Measurements from ENCODE around the gene PWWP2B.

The PWWP2B gene

DNA sequence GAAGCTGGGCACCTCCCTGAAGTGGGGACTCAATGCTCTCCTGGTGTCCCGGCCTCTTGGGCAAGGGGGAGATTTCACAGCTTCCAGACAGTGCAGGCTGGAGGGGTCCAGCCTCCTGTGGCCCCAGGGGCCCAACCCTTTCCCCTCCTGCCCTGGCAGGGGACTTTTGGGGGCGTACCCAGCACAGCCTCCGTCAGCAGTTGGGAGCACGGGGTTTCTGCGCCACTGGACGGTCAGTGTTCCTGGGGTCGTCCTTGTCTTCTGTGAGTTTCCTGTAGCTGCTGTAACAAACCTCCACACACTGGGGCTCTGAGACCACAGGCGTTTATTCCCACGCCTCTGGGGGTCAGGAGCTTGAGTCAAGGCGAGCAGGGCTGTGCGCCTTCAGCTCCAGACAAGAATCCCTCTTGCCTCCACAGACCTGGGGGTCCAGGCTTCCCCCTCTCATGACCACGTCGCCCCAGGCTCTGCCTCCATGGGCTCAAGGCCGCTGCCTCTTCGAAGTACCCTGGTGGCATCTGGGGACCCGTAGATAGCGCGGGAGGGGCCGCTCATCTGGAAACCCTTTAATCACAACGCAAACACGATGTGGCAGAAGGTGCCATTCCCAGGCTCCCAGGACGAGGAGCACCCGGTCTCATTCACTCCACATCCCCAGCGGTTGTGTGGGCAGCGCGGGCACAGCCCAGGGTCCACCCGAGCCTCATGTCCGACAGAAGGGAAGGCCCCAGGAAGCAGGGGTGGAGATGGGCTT is 14.0 kb downstream of the PWWP2B start:
- Histone ChIP-seq H3K4me3 (ENCODE audit: low read depth in 1 of 2, low read length in 2 of 2) (peak overlapping the region in 1 of 2 donors; percentile 36), H3K27ac (ENCODE audit: low read length) (no peak overlapping the region), H3K9me3 (ENCODE audit: control insufficient read depth in 1 of 2, low read length in 2 of 2) (no peaks in the 10 kb centered on the region), H3K27me3 (ENCODE audit: low read depth, low read length) (no peaks in the 10 kb centered on the region), H3K36me3 (ENCODE audit: control insufficient read depth in 1 of 2, insufficient read depth in 2 of 2, low read length in 2 of 2) (peaks cover 0 to 10% of the 10 kb centered on the region in 2 donors), H3K4me1 (ENCODE audit: control insufficient read depth in 1 of 2, insufficient read depth in 2 of 2, low read length in 2 of 2) (peaks cover 7 to 46% of the 10 kb centered on the region in 2 donors)

DNA sequence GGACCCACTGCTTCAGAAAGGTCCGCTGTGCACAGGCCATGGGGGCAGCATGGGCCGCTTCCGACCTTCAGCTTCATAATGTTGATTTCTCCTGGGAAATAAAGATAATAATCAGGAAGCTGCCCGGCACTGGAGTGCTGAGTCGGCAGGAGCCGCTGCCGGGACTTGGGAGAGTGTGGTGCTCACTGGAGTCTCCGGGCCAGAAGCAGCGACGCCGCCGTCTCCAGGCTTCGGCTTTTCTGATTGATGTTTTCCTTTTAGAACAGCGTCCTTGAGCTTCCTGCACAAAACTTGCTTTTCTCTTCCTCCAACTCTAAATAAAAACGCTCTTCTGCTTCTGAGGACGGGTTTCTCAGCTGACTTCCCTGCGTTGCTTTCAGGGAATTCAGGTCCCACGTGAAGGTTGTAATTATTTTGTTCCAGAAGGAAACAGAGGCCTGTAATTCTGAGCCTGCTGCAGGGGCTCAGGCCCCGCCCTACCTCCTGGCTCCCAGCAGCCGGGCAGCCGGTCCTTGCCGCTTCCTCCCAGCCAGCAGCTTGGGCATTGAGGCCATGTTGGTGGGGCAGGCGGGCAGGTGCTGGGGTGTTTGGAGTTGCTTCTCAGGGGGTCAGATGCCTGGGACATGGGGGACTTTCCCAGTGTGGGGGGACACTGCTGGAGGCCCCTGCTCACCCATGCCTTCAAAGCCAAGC is 14.7 kb downstream of the PWWP2B start:
- Histone ChIP-seq H3K4me1 (ENCODE audit: control insufficient read depth in 1 of 2, insufficient read depth in 2 of 2, low read length in 2 of 2) (peaks cover 7 to 46% of the 10 kb centered on the region in 2 donors), H3K27ac (ENCODE audit: low read length) (no peak overlapping the region), H3K27me3 (ENCODE audit: low read depth, low read length) (no peaks in the 10 kb centered on the region), H3K36me3 (ENCODE audit: control insufficient read depth in 1 of 2, insufficient read depth in 2 of 2, low read length in 2 of 2) (peaks cover 0 to 3% of the 10 kb centered on the region in 2 donors), H3K9me3 (ENCODE audit: control insufficient read depth in 1 of 2, low read length in 2 of 2) (no peaks in the 10 kb centered on the region), H3K4me3 (ENCODE audit: low read depth in 1 of 2, low read length in 2 of 2) (peak overlapping the region in 1 of 2 donors; percentile 36)

DNA sequence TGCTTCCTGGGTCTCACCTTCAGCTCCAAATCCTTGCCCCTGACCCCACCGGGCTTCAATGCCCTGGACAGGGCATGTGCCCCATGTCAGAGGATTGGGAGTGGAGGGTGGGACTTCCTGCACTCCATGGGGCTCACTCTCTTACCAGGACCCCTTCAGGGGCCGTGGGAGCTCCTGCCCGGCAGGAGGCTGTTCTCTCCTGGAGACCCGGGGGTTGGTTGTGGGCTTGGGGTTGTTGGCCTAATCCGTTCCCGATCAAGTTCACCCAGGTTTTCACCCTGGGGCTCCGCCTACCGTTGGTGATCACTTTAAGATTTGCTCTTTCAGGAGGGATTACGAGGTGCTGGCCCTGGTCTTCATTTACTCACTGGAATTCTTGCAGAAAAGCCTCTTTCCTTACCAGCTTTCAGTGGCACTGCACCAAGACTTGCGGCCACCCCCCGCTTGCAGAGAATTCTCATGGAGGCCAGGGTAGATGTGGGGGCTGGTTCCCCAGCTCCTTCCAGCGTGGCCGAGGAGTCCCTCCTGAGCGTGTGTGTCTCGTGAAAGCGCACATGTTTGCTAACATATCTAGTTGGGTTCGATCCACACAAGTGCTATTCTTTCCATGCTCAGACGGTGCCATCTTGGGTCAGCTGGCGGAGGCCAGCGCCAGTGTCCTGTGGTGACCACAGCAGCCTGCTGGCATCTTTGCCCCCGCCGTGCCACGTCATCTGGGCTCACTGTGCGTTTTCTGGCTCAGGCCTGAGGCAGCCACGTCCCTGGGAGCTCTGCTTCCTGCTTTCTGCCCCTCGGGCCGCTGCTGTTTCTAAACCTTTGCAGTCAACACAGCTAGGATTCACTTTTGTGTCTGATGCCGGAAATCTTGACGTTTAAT is 15.6 kb downstream of the PWWP2B start:
- Histone ChIP-seq H3K27ac (ENCODE audit: low read length) (peak overlapping the region; percentile 27), H3K27me3 (ENCODE audit: low read depth, low read length) (no peaks in the 10 kb centered on the region), H3K4me3 (ENCODE audit: low read depth in 1 of 2, low read length in 2 of 2) (peak overlapping the region in 1 of 2 donors; percentile 36), H3K4me1 (ENCODE audit: control insufficient read depth in 1 of 2, insufficient read depth in 2 of 2, low read length in 2 of 2) (peaks cover 7 to 43% of the 10 kb centered on the region in 2 donors), H3K9me3 (ENCODE audit: control insufficient read depth in 1 of 2, low read length in 2 of 2) (no peaks in the 10 kb centered on the region), H3K36me3 (ENCODE audit: control insufficient read depth in 1 of 2, insufficient read depth in 2 of 2, low read length in 2 of 2) (no peaks in the 10 kb centered on the region)

DNA sequence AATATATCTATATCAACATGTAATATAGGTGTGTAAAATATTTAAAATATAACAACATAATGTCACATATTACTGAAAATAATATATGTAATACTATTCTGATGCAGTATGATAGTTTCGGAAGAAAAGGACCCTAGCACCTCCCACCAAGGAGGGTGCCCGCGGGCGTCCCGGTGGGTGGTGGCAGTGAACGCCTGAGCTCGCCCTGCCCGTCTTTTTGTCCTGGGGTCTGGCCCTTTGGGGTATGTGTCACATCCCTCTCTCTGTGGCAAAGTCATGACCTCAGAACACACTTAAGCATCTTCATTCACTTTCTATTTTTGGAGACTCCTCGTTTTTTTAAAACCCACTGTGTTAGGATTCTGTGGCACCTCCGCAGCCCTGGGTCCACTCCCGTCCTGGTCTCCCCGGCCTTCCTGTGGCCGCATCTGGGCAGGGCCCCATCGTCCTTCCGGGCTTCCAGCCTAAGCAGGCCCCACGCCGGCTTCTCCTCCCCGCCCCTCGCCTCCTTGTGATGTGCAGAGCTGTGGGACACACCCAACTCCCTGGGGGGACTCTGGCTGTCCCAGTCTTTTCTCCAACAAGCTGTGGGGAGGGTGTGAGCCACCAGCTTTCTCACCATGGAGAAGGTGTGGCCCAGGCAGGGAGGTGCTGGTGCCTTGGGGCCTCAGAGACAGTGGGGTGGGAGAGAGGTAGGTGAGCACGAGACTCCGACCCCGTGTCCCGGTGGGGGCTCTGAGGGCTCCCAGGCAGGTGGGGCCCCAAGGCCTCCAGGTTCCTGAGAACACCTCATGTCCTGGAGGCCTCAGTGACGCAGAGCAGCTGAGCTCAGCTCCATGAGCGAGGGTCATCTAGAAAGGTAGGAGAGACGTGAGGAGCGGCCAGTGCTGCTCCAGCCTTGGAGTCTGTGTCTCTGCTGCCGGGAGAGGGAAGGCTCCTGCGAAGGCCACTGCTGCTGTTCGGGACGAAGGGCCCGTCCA is 16.5 kb downstream of the PWWP2B start:
- H3K36me3 ChIP-seq (ENCODE audit: control insufficient read depth in 1 of 2, insufficient read depth in 2 of 2, low read length in 2 of 2) = no peaks in the 10 kb centered on the region
- H3K4me3 ChIP-seq (ENCODE audit: low read depth in 1 of 2, low read length in 2 of 2) = no peak overlapping the region
- H3K9me3 ChIP-seq (ENCODE audit: control insufficient read depth in 1 of 2, low read length in 2 of 2) = no peaks in the 10 kb centered on the region
- peaks cover 15 to 41% of the 10 kb centered on the region in 2 donors for H3K4me1 ChIP-seq (ENCODE audit: control insufficient read depth in 1 of 2, insufficient read depth in 2 of 2, low read length in 2 of 2)
- H3K27me3 ChIP-seq (ENCODE audit: low read depth, low read length) = no peaks in the 10 kb centered on the region
- no peak overlapping the region for H3K27ac ChIP-seq (ENCODE audit: low read length)

DNA sequence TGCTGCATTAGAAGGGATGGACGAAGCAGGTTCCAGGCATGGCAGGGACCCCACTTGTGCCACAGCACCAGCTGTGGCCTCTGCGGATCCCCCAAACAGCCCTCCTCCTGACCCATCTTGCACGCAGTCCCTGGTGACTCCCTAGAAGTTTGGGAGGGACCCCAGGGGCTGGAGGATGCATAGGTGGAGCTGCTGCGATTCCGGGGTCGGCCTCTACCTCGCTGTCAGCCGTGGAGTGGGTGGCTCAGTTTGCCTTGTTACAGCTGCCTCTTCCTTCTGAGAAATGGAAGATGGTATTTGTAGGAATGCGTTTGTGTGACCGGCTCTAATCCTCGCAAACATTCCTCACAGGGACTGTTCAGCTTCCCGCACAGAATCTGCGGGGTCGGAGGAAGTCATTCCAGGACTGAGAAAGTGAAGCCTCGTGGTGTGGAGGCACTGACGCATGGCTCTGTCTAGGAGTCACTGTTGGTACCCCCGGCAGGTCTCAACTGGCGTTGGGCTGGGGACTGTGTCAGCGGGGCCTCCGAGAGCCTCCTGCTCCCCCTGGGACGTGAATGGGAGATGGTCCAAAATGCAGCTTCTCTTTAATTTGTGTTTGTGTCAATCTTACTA is 17.5 kb downstream of the PWWP2B start:
- Histone ChIP-seq H3K4me3 (ENCODE audit: low read depth in 1 of 2, low read length in 2 of 2) (no peak overlapping the region), H3K27me3 (ENCODE audit: low read depth, low read length) (no peaks in the 10 kb centered on the region), H3K4me1 (ENCODE audit: control insufficient read depth in 1 of 2, insufficient read depth in 2 of 2, low read length in 2 of 2) (peaks cover 22 to 44% of the 10 kb centered on the region in 2 donors), H3K27ac (ENCODE audit: low read length) (no peak overlapping the region), H3K36me3 (ENCODE audit: control insufficient read depth in 1 of 2, insufficient read depth in 2 of 2, low read length in 2 of 2) (no peaks in the 10 kb centered on the region), H3K9me3 (ENCODE audit: control insufficient read depth in 1 of 2, low read length in 2 of 2) (no peaks in the 10 kb centered on the region)

DNA sequence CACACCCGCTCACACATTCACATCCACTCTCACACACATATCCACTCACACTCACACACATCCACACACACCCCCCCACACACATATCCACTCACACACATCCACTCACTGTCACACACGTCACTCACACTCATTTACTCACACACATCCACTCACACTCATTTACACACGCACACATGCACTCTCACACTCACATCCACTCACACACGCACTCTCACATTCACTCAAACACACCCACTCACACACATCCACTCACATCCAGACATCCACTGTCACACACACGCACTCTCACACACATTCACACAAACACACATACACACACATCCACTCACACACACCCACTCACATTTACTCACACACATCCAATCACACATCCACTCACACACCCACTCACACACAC is 18.3 kb downstream of the PWWP2B start:
- Histone ChIP-seq H3K36me3 (ENCODE audit: control insufficient read depth in 1 of 2, insufficient read depth in 2 of 2, low read length in 2 of 2) (no peaks in the 10 kb centered on the region), H3K27ac (ENCODE audit: low read length) (no peak overlapping the region), H3K4me1 (ENCODE audit: control insufficient read depth in 1 of 2, insufficient read depth in 2 of 2, low read length in 2 of 2) (peaks cover 22 to 52% of the 10 kb centered on the region in 2 donors), H3K4me3 (ENCODE audit: low read depth in 1 of 2, low read length in 2 of 2) (no peak overlapping the region), H3K27me3 (ENCODE audit: low read depth, low read length) (no peaks in the 10 kb centered on the region), H3K9me3 (ENCODE audit: control insufficient read depth in 1 of 2, low read length in 2 of 2) (no peaks in the 10 kb centered on the region)

DNA sequence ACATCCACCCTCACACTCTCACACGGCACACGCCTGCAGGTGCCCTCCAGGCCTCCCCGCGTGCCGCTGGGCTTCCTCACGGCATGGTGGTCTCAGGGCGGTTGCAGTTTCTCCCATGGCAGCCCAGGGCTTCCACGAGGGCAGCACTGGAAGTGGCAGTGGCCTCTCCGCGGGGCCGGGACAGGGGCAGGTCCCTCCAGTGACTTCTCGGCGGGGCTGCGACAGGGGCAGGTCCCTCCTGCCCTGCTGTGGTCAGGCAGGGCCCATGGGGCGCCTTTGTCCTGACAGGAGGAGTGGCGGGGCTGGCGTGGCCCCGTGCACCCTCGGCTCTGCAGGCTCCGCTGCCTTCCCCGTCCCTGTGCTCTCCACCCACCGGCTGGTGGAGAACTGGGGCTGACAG is 19.0 kb downstream of the PWWP2B start:
- H3K27me3 ChIP-seq (ENCODE audit: low read depth, low read length) = no peaks in the 10 kb centered on the region
- H3K4me3 ChIP-seq (ENCODE audit: low read depth in 1 of 2, low read length in 2 of 2) = no peak overlapping the region
- H3K4me1 ChIP-seq (ENCODE audit: control insufficient read depth in 1 of 2, insufficient read depth in 2 of 2, low read length in 2 of 2) = peaks cover 22 to 52% of the 10 kb centered on the region in 2 donors
- no peak overlapping the region for H3K27ac ChIP-seq (ENCODE audit: low read length)
- H3K9me3 ChIP-seq (ENCODE audit: control insufficient read depth in 1 of 2, low read length in 2 of 2) = no peaks in the 10 kb centered on the region
- no peaks in the 10 kb centered on the region for H3K36me3 ChIP-seq (ENCODE audit: control insufficient read depth in 1 of 2, insufficient read depth in 2 of 2, low read length in 2 of 2)

DNA sequence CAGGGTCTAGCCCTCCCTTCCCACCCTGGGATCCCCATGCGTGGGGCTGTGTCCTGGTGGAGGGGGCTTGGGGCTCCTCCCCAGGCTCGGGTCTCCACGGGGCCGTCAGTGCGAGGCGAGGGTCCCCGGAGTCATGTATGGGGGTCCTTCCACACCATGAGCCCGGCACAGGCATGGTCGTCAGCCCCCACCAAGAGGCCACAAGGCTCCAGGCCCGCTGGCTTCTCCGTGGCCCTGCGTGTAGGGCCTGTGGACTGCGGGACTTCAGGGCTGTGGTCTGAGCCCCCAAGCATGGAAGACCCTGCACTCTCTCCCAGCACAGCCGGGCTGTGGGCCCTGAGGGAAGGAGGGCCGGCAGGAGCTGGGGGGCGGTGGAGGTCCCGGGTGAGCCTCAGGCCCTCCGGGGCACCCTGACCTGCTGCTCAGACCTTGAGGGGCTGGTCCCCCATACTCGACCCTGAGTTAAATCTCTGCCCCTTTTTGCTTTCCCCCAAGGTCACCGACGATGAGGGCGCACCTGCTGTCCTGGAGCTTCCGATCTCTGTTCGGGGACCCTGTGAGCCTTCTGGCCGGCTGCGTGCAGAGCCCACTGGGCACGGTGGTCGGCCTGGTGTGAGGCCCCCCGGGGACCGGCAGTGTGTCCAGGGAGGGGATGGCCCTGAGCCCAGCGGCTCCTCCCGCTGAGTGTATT is 19.7 kb downstream of the PWWP2B start:
- H3K9me3 ChIP-seq (ENCODE audit: control insufficient read depth in 1 of 2, low read length in 2 of 2) = no peaks in the 10 kb centered on the region
- H3K27ac ChIP-seq (ENCODE audit: low read length) = no peak overlapping the region
- H3K36me3 ChIP-seq (ENCODE audit: control insufficient read depth in 1 of 2, insufficient read depth in 2 of 2, low read length in 2 of 2) = no peaks in the 10 kb centered on the region
- H3K4me1 ChIP-seq (ENCODE audit: control insufficient read depth in 1 of 2, insufficient read depth in 2 of 2, low read length in 2 of 2) = peaks cover 23 to 52% of the 10 kb centered on the region in 2 donors
- H3K4me3 ChIP-seq (ENCODE audit: low read depth in 1 of 2, low read length in 2 of 2) = no peak overlapping the region
- no peaks in the 10 kb centered on the region for H3K27me3 ChIP-seq (ENCODE audit: low read depth, low read length)

DNA sequence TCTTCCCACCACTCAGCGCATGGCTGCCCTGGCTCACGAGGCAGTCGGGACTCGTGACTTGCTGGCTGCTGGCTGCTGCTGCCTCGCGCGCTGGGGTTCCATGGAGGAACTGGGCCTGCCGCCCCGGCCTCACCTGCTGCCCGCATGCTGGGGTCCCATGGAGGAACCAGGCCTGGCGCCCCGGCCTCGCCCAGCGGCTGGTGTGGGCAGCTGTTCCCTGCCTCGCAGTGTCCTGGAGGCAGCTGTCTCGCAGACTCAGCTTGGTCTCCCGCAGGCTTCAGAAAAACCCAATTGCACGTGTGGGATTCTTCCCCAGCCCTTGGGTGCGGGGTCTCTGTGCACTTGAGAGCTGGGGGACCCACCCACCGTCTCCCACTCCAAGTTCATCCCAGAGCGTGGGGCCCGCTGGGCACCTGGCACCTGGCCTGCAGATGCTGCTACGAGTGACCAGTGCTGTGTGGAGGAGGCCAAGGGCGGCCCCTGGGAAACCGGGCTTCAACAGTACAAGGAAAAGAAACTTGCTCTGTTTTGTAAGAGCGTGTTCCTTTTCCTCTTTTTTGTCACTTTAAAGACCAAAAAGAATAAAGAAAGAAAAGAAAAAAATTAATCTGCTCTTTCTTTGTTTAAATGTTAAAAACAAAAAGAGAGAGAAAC is 20.4 kb downstream of the PWWP2B start:
- H3K4me3 ChIP-seq (ENCODE audit: low read depth in 1 of 2, low read length in 2 of 2) = no peak overlapping the region
- H3K27ac ChIP-seq (ENCODE audit: low read length) = no peak overlapping the region
- H3K27me3 ChIP-seq (ENCODE audit: low read depth, low read length) = no peaks in the 10 kb centered on the region
- H3K9me3 ChIP-seq (ENCODE audit: control insufficient read depth in 1 of 2, low read length in 2 of 2) = no peaks in the 10 kb centered on the region
- H3K36me3 ChIP-seq (ENCODE audit: control insufficient read depth in 1 of 2, insufficient read depth in 2 of 2, low read length in 2 of 2) = no peaks in the 10 kb centered on the region
- peaks cover 23 to 52% of the 10 kb centered on the region in 2 donors for H3K4me1 ChIP-seq (ENCODE audit: control insufficient read depth in 1 of 2, insufficient read depth in 2 of 2, low read length in 2 of 2)
